SK-N-SH (cell line): ENCODE measurements around the gene AMHR2.
"Not testable (repeated sequence)": the region's sequence is repeated elsewhere in the genome, so short reads cannot be mapped to it uniquely, and the experiment has no call there.

Source experiments
- EP300 ChIP-seq, 2 experiments: IDR thresholded peaks; 2 replicates each; pipeline versions ENCODE4 v1.4.0 to v1.6.1; 2012; ENCODE audit warnings: borderline replicate concordance in 1 of 2, low read depth in 1 of 2, low read length in 1 of 2
- FOXM1 ChIP-seq: IDR thresholded peaks from 2 replicates; pipeline ENCODE4 v1.4.0; 2012; ENCODE audit warnings: low read depth, mild to moderate bottlenecking
- POLR2AphosphoS5 ChIP-seq: IDR thresholded peaks from 2 replicates; pipeline ENCODE4 v1.6.1; 2012; ENCODE audit warnings: low read depth, low read length
- TF ChIP-seq, protein P1 (sequence below): fragments of 200-600 bp; sonication (generic); IDR thresholded peaks from 2 replicates; pipeline ENCODE4 v1.6.1; 2017; ENCODE audit warnings: antibody characterized with exemption, mild to moderate bottlenecking, moderate library complexity

DNA sequence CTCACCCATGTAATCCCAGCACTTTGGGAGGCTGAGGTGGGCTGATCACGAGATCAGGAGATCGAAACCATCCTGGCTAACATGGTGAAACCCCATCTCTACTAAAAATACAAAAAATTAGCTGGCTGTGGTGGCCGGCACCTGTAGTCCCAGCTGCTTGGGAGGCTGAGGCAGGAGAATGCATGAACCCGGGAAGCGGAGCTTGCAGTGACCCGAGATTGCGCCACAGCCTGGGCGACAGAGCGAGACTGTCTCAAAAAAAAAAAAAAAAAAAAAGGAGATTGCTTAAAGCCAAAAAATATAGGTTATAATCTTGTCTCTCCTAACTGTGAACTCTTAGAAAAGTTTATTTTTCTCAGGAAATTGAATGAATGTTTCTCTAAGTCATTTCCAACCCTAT, 11.7 kb downstream of the AMHR2 start:
- TF ChIP-seq, protein P1, sequence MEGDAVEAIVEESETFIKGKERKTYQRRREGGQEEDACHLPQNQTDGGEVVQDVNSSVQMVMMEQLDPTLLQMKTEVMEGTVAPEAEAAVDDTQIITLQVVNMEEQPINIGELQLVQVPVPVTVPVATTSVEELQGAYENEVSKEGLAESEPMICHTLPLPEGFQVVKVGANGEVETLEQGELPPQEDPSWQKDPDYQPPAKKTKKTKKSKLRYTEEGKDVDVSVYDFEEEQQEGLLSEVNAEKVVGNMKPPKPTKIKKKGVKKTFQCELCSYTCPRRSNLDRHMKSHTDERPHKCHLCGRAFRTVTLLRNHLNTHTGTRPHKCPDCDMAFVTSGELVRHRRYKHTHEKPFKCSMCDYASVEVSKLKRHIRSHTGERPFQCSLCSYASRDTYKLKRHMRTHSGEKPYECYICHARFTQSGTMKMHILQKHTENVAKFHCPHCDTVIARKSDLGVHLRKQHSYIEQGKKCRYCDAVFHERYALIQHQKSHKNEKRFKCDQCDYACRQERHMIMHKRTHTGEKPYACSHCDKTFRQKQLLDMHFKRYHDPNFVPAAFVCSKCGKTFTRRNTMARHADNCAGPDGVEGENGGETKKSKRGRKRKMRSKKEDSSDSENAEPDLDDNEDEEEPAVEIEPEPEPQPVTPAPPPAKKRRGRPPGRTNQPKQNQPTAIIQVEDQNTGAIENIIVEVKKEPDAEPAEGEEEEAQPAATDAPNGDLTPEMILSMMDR: not testable (repeated sequence)
- TF ChIP-seq EP300 (IDR thresholded peaks at IDR 0.05; ENCODE audit: borderline replicate concordance in 1 of 2, low read depth in 1 of 2, low read length in 1 of 2); FOXM1; POLR2AphosphoS5: not testable (repeated sequence)
